Hematopoietic multipotent progenitor cell treated with erythropoietin and hydrocortisone succinate and interleukin-3 and kit ligand, for 6 days (in vitro differentiated cells): Measurements from ENCODE around the gene EAF1.
"Not testable (repeated sequence)": the region's sequence is repeated elsewhere in the genome, so short reads cannot be mapped to it uniquely, and the experiment has no call there.

ENCODE experiments used
- DNase-seq: peaks from one replicate; pipeline ENCODE4 v3.0.0-alpha.2; 2015

Gene EAF1

DNA sequence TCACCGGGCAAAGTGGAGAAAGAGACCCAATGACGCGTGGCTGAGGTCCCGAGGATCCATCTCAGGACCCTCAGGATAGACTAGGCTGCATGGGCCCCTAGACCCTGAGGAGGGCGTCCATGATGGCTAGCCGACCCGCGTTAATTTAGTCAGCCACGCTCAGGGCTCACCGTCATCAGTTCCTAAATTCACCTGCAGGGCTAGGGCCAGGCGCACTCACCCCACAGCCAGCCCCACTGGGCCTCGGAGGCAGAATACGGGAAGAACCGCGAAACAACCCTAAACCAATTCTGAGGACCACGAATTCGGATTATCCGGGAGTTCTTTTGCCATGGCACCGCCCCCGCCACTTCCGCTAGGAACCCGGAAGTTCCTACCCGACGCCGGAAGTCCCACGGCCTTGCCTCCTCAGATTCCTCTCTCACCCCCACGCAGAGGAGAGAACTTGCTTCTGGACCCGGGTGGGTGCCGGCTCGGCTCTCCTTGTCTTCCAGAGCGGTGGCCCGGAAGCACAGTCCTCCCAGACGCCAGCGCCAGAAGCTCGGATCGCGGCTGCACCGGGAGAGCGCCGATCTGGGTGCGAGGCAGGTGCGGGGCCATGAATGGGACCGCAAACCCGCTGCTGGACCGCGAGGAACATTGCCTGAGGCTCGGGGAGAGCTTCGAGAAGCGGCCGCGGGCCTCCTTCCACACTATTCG, at the start of gene EAF1, which contains the start of gene METTL6:
Gene EAF1 (plus strand): TSS at position 417 of the 699 bp plus-strand sequence. CDS start 182 bp downstream, at position 599.
Gene METTL6 (minus strand): TSS at position 363 of the 699 bp plus-strand sequence. CDS start 1,033 bp downstream, outside the sequence.
- peak; percentile 94 for DNase-seq

DNA sequence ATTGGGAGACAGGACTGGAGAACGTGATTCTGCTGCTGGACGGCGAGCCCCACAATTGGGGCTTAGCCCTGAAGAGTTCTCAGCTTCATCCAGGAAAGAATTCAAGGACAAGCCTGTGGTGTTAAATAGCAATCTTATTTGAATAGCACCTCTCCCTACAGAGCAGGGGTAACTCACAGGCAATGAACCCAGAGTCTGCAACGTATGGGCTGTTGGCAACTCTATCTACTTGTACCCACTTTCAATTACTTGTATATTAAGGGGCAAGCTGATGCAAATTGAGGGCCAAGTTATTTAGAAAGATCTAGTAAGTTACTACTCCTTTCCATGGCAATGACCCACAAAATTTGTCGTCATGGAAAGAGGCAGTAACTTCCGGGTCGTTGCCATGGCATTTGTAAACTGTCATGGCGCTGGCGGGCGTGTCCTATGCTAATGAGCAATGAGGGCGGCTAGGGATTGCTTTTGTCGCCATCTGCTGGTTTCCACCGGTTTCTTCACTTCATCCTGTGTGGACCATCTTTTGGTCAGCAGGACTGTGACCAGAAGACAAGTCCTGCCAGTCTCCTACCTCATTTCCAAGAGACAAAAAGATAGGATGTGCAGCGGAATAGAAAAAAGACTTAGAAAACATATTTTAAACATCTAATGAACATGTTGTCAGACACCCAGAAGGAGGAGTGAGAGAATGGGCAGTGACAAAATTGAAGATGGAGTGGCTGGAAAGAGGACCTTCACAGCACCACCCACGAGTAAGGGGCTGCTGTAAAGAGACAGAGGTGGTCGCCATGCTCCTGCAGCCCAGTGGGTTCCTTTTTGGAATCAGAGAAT, 49.2 kb upstream of the EAF1 start:
- peak; percentile 99 for DNase-seq

DNA sequence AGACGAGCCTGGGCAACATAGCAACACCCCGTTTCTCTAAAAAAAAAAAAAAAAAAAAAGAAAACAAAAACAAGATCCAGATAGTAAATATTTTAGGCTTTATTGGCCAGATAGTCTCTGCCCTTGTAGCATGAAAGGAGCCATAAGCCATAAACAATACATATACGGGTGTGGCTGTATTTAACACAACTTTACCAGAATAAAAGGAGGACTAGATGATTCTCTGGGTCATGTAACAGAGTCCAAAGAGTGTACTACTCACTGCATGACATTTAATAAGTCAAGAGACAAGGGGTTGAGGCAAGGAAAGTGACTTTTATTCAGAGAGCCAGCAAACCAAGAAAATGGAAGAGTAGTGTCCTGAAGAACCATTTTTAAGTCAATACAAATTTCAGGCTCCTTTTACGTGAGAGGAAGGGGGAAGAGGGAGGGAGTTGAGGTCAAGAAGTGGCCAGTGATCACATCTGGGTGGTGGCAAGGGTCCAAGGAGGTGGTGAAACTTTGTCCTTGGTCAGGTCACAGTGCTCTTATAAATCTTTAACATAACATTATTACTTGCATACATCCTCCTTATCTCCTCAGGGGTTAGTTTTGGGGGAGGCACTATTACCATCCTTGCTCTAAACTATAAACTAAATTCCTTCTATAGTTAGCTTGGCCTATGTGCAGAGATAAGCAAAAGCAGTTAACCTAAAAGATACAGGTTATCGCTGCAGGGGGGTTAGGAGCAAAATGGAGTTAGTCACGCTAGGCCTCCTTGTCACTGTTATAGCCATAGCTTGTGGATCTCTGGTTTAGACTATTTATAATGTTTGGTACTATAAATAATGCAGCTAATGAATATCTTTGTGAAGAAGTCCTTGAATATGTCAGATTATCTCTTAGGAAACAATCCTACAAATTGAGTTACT, 46.2 kb upstream of the EAF1 start:
- DNase-seq: no peak

DNA sequence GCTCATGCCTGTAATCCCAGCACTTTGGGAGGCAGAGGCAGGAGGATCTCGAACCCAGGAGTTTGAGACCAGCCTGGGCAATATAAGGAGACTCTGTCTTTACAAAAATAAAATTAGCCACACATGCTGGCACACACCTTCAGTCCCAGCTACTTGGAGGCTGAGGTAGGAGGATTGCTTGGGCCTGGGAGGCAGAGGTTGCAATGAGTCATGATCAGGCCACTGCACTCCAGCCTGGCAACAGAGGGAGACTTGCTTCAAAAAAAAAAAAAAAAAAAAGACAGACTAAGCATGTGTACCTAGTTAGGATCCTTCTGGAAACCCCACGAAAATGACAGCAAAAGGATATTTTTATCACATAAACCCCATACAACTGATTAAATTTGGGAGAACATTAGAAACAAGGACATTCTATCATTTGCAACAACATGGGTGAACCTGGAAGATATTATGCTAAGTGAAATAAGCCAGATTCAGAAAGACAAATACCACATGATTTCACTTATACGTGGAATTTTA, 44.9 kb upstream of the EAF1 start:
- no peak for DNase-seq

DNA sequence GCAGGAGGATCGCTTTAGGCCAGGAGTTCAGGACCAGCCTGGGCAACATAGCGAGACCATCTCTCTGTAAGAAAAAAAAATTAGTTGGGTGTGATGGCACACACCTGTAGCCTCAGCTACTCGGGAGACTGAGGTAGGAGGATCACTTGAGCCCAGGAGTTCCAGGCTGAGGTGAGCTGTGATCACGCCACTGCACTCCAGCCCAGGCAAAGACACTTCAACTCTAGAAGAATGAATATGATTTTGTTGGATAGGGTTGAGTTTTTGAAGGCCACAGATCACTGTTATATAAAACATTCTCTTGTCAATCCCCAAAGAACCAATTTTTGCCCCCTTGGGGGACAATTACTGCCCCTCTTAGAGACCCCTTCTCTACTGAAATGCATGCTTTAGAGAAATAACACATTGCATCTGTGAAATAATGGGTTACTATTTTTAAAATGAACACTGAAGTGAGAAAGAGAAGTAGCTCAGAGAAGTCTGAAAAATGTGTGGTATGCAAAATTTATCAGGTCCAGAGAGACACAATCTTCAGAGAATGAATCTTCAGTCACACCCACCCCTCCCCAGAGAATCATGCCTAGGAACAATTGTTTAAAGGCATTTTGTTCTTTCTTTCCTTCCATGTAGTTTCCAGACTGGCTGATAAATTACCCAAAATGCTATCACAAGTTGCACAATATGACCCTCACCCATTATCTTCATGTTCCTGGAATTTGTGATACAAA, 42.7 kb upstream of the EAF1 start:
- peak; percentile 46 for DNase-seq

DNA sequence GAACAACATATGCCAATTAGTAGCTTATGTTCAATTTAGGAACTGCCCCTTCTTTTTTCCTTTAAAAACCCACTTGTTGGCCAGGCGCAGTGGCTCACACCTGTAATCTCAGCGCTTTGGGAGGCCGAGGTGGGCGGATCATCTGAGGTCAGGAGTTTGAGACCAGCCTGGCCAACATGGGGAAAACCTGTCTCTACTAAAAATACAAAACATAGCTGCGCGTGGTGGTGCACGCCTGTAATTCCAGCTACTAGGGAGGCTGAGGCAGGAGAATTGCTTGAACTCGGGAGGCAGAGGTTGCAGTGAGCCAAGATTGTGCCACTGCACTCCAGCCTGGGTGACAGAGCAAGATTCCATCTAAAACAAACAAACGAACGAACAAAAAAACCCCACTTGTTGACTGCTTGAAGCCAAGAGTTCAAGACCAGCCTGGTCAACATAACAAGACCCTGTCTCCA, 42.1 kb upstream of the EAF1 start:
- not testable (repeated sequence) for DNase-seq

DNA sequence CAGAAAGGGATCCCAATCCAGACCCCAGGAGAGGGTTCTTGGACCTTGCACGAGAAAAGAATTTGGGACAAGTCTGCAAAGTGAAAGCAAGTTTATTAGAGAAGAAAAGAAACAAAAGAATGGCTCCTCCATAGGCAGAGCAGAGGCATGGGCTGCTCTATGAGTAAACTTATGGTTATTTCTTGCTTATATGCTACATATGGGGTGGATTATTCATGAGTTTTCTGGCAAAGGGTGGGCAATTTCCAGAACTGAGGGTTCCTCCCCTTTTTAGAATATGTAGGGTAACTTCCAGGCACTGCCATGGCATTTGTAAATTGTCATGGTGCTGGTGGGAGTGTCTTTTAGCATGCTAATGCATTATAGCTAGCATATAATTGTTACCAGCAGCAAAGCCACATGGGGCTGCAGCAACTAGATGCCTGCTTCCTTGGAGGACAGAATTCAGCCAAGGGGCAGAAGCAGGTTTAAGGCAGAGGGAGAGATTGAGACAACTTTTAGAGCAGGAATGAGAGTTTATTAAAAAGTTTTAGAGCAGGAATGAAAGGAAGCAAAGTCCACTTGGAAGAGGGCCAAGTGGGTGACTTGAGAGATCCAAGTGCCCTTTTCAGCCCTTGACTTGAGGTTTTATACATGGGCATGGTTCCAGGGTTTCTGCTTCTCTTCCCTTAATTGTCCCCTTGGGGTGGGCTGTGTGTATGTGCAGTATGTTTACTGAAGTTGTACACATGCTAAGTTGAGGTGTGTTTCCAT, 41.3 kb upstream of the EAF1 start:
- peak; percentile 54 for DNase-seq

DNA sequence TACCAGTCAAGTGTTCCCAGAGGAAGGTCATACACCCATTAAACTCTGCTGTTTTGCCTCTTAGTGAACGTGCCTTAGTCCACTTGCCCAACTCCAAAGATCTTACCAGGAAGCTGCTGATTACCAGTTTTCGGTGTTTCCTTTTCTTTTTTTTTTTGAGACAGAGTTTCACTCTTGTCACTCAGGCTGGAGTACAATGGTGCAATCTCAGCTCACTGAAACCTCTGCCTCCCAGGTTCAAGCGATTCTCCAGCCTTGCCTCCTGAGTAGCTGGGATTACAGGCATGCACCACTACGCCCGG, 40.8 kb upstream of the EAF1 start:
- not testable (repeated sequence) for DNase-seq

DNA sequence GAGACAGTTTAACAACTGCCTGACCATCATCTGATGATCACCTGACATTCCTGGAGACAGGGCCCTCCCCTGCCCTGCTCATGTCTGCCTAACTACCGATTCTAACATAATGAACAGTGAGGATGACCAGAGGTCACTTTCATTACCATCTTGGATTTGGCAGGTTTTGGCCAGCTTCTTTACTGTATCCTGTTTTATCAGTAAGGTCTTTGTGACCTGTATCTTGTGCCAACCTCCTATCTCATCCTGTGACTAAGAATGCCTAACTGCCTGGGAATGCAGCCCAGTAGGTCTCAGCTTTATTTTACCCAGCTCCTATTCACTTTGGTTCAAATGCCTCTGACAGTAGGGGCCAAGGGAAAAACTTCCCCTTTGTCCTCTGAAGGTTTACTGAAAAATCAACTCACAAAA, 40.2 kb upstream of the EAF1 start:
- no peak for DNase-seq

DNA sequence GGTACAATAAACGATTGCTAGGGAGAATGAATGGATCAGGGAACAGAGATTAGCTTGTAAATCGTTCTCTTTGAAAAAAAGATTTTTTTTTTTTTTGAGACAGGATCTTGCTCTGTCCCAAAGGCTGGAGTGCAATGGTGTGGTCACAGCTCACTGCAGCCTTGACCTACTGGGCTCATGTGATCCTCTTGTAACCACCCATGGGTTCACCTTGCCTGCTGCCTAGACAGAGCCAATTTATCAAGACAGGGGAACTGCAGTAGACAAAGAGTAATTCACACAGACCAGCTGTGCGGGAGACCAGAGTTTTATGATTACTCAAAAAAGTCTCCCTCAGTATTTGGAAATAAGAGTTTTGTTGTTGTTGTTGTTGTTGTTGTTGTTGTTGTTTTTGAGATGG, 39.7 kb upstream of the EAF1 start:
- DNase-seq: no peak

DNA sequence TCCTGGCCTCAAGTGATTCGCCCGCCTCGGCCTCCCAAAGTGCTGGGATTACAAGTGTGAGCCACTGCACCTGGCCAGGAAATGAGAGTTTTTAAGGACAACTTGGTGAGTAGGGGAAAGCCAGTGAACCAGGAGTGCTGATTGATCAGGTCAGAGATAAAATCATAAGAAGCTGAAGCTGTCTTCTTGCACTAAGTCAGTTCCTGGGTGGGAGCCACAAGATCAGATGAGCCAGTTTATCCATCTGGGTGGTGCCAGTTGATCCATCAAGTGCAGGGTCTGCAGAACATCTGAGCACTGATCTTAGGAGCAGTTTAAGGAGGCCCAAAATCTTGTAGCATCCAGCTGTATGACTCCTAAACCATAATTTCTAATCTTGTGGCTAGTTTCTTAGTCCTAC, 39.1 kb upstream of the EAF1 start:
- DNase-seq: not testable (repeated sequence)

DNA sequence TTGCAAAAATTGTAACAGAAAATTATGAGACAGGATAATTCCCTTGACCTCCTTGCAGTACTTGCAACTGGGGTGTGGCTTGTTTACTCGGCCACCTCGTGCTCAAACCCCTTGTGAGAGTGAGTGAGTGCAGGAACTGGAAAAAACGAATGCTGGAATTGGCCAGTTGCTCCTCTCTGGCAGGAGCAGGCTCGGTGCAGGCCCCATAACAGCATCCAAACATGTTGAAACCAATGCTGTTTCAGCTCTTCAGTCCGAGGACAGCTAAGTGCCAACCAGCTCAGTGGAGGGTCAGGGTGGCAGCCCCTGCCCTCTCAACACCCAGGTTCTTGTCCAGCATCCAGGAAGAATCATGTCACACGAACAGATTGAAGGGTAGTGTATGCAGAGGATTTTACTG, 36.9 kb upstream of the EAF1 start:
- no peak for DNase-seq

DNA sequence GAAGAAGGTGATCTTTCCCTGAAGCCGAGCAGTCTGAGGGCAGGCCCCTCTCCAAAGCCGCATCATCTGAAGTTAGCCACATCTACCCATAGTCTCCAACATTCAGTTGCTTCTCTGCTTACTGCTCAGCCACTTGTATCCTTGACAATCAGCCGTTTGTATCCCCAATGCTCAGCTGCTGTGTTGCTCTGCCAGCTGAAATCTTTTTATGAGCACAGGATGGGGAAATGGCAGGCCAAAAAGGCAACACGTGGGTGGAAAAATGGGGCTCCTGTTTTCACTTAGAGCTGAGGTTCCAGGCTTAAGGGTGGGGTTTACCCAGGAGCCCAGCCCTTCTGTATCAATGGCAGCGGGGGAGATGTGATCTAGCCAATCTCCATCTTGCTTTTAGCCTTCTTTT, 36.4 kb upstream of the EAF1 start:
- no peak for DNase-seq

DNA sequence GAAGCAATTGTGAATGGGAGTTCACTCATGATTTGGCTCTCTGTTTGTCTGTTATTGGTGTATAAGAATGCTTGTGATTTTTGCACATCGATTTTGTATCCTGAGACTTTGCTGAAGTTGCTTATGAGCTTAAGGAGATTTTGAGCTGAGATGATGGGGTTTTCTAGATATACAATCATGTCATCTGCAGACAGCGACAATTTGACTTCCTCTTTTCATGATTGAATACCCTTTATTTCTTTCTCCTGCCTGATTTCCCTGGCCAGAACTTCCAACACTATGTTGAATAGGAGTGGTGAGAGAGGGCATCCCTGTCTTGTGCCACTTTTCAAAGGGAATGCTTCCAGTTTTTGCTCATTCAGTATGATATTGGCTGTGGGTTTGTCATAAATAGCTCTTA, 34.1 kb upstream of the EAF1 start:
- not testable (repeated sequence) for DNase-seq

DNA sequence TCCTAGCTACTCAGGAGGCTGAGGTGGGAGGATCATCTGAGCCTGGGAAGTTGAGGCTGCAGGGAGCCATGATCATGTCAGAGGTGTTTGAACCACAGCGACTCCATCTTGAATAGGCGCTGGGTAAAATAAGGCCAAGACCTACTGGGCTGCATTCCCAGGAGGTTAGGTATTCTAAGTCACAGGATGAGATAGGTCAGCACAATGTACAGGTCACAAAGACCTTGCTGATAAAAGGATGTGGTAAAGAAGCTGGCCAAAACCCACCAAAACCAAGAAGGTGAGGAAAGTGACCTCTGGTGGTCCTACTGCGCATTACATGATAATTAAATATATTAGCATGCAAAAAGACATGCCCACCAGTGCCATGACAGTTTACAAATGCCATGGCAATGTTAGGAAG, 28.7 kb upstream of the EAF1 start:
- DNase-seq: peak; percentile 68

DNA sequence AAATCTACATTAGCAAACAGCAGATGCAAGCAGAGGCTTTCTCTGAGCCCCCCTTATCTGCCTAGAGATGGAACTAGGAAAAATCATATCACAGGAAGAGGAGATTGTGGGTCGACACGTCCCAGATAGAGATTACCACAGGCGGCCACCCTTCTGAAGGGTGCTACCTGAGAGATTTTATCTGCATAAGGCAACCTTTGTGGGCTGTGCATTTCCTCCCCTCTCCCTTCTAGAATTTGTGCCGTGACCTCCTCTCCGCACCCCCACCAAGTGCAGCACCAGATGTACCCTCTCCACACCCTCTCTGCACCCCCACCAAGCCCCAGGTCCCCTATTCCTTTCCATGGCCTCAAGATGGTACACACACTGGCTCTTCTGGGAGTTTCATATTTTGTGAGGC, 27.4 kb upstream of the EAF1 start:
- no peak for DNase-seq

DNA sequence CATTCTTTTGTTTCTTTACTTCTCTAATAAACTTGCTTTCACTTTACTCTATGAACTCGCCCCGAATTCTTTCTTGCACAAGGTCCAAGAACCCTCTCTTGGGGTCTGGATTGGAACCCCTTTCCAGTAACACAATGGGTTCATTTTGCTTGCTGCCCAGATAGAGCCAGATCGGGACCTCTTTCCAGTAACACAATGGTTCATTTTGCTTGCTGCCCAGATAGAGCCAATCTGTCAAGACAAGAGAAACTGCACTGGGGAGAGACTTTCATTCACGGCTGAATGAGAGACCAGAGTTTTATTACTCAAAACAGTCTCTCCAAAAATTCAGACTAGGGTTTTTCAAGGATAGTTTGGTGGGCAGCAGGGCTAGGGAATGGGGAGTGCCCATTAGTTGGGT, 25.5 kb upstream of the EAF1 start:
- DNase-seq: no peak

DNA sequence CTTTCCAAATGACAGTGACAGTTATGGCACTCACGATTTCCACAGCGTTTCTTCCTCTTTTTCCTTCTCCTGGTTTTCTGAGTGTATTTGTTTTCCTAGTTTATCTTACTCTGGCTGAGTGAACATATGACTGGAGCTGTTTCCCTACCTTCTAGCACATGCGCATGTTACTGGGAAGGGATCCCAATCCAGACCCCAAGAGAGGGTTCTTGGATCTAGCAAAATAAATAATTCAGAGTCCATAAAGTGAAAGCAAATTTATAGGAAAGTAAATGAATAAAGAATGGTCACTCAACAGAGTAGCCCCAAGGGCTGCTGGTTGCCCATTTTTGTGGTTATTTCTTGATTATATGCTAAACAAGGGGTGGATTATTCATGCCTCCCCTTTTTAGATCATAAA, 23.9 kb upstream of the EAF1 start:
- no peak for DNase-seq

DNA sequence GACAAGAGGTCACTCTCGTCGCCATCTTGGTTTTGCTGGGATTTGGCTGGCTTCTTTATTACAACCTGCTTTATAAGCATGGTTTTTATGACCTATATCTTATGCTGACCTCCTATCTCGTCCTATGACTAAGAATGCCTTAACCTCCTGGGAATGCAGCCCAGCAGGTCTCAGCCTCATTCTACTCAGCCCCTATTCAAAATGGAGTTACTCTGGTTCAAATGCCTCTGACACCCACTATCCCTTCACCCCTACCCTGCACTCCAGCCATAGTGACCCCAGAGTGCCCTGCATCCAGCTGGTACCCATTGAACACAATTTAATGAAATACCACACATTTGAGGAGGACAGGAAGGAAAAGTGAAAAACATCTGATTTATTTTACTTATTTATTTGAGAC, 23.4 kb upstream of the EAF1 start:
- no peak for DNase-seq

DNA sequence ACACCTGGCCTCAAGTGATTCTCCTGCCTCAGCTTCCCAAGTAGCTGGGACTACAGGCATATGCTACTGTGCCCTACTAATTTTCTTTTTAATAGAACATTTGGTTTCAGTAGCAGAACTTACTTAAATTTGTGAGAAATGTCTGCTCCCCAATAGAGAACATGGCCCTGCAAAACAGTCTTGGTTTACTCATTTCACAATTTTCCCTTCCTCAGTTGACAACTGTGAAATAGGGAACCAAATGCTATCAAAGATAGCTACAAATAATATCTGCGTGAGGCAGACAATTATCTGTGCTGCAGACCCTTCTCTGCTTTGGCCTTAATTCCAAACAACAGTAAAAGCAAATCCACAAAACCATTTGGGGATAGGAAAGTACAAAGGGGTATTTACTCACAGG, 22.6 kb upstream of the EAF1 start:
- peak; percentile 40 for DNase-seq

DNA sequence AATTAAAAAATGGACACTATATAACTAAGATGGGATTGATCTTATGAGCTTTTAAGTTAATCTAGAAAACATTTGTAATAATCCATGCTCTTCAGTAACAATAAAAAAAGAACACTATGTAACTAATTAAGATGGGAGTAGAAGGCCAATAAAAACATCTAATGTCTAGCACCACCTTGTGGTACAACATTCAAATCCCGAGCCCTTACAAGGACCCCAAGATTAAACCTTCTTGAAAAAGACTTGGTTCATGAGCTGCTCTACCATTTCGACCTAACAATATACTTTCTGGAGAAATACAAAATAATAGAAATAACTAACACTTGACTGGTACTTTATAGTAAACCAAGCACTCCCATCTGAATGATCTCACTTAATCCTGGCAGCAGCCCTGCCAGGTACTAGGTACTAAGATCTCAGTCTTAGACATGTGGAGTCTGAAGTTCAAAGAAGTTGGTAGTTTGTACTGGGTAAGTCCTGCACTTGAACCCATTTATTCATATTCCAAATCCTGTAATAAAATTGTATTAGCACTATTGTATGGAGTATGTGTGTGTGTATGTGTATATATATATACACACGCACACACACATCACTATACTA, 21.8 kb upstream of the EAF1 start:
- peak; percentile 86 for DNase-seq
